ENCODE data around the gene ITSN1. TPM values are rescaled to one million over a fixed set of nuclear protein-coding genes. Genes with fewer than 3 reads are reported as not detected.

ITSN1 gene
- total RNA-seq, 1 donor from 2014 or later = 41.9 TPM

- no peaks in the 10 kb centered on the region for H3K4me1 ChIP-seq
- no peaks in the 10 kb centered on the region for H3K9me3 ChIP-seq (replicated peaks)
- H3K27me3 ChIP-seq (ENCODE audit: low read depth) = no peaks in the 10 kb centered on the region
- H3K36me3 ChIP-seq = no peaks in the 10 kb centered on the region
- TF ChIP-seq, protein P1, sequence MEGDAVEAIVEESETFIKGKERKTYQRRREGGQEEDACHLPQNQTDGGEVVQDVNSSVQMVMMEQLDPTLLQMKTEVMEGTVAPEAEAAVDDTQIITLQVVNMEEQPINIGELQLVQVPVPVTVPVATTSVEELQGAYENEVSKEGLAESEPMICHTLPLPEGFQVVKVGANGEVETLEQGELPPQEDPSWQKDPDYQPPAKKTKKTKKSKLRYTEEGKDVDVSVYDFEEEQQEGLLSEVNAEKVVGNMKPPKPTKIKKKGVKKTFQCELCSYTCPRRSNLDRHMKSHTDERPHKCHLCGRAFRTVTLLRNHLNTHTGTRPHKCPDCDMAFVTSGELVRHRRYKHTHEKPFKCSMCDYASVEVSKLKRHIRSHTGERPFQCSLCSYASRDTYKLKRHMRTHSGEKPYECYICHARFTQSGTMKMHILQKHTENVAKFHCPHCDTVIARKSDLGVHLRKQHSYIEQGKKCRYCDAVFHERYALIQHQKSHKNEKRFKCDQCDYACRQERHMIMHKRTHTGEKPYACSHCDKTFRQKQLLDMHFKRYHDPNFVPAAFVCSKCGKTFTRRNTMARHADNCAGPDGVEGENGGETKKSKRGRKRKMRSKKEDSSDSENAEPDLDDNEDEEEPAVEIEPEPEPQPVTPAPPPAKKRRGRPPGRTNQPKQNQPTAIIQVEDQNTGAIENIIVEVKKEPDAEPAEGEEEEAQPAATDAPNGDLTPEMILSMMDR (IDR thresholded peaks at IDR 0.05; ENCODE audit: borderline replicate concordance) = no peak
- no peak overlapping the region for H3K27ac ChIP-seq (replicated peaks)
- no peak overlapping the region for H3K4me3 ChIP-seq
- intact Hi-C loops (cut with micrococcal nuclease) = no loop called here
- no peak for DNase-seq
These were observed 238.3 kb downstream of the ITSN1 start for GRCh38 chr21:33880626-33881025.

DNA sequence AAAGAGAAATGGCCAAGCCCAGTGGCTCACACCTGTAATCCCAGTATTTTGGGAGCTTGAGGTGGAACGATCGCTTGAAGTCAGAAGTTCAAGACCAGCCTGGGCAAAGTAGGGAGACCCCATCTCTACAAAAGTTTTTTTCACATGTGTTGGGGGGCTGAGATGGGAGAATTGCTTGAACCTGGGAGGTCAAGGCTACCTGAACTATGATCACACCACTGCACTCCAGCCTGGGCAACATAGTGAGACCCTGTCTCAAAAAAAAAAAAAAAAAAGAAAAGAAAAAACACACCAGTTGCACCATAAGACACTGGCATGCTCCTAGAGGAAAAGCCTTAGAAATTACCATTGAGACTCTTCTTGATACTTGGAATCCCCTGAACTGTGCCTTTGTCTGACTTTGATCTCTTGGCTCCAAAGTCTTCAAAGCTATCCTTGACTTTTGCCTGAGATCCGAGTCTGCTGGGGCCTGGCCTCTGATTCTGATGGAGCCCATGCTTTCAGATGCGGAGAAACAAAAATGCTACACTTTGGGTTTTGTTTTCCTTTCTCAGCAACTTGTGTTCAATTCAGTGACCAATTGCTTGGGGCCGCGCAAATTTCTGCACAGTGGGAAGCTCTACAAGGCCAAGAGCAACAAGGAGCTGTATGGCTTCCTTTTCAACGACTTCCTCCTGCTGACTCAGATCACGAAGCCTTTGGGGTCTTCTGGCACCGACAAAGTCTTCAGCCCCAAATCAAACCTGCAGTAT is 239.6 kb downstream of the ITSN1 start:
- Histone ChIP-seq H3K4me1 (no peaks in the 10 kb centered on the region), H3K27ac (replicated peaks) (no peak overlapping the region), H3K4me3 (no peak overlapping the region), H3K36me3 (no peaks in the 10 kb centered on the region), H3K9me3 (replicated peaks) (no peaks in the 10 kb centered on the region), H3K27me3 (ENCODE audit: low read depth) (no peaks in the 10 kb centered on the region)
- intact Hi-C loops (cut with micrococcal nuclease) = no loop called here
- TF ChIP-seq, protein P1 (IDR thresholded peaks at IDR 0.05; ENCODE audit: borderline replicate concordance) = no peak
- no peak for DNase-seq

GRCh38 chr21:33883118-33883517 is 240.8 kb downstream of the ITSN1 start:
- Histone ChIP-seq H3K27me3 (ENCODE audit: low read depth) (no peaks in the 10 kb centered on the region), H3K36me3 (no peaks in the 10 kb centered on the region), H3K27ac (replicated peaks) (no peak overlapping the region), H3K4me1 (no peaks in the 10 kb centered on the region), H3K4me3 (no peak overlapping the region), H3K9me3 (replicated peaks) (no peaks in the 10 kb centered on the region)
- DNase-seq = no peak
- TF ChIP-seq, protein P1 (IDR thresholded peaks at IDR 0.05; ENCODE audit: borderline replicate concordance) = no peak
- intact Hi-C loops (cut with micrococcal nuclease) = no loop called here

- intact Hi-C loops (cut with micrococcal nuclease) = no loop called here
- H3K27ac ChIP-seq (replicated peaks) = no peak overlapping the region
- H3K36me3 ChIP-seq = no peaks in the 10 kb centered on the region
- H3K4me1 ChIP-seq = no peaks in the 10 kb centered on the region
- no peak overlapping the region for H3K4me3 ChIP-seq
- no peaks in the 10 kb centered on the region for H3K9me3 ChIP-seq (replicated peaks)
- no peaks in the 10 kb centered on the region for H3K27me3 ChIP-seq (ENCODE audit: low read depth)
- TF ChIP-seq, protein P1 (IDR thresholded peaks at IDR 0.05; ENCODE audit: borderline replicate concordance) = no peak
- no peak for DNase-seq
These were observed 242.3 kb downstream of the ITSN1 start for GRCh38 chr21:33884376-33885171.

- TF ChIP-seq, protein P1 (IDR thresholded peaks at IDR 0.05; ENCODE audit: borderline replicate concordance) = no peak
- DNase-seq = no peak
These were observed 242.8 kb downstream of the ITSN1 start for GRCh38 chr21:33885172-33885514.

More at GRCh38 chr21:33885172-33885514, 242.8 kb downstream of the ITSN1 start:
- H3K36me3 ChIP-seq = no peaks in the 10 kb centered on the region
- no peak overlapping the region for H3K4me3 ChIP-seq
- H3K27ac ChIP-seq (replicated peaks) = no peak overlapping the region
- intact Hi-C loops (cut with micrococcal nuclease) = no loop called here
- H3K4me1 ChIP-seq = no peaks in the 10 kb centered on the region
- H3K27me3 ChIP-seq (ENCODE audit: low read depth) = no peaks in the 10 kb centered on the region
- H3K9me3 ChIP-seq (replicated peaks) = no peaks in the 10 kb centered on the region
